ENCODE results near the gene CCDC194.

DNA sequence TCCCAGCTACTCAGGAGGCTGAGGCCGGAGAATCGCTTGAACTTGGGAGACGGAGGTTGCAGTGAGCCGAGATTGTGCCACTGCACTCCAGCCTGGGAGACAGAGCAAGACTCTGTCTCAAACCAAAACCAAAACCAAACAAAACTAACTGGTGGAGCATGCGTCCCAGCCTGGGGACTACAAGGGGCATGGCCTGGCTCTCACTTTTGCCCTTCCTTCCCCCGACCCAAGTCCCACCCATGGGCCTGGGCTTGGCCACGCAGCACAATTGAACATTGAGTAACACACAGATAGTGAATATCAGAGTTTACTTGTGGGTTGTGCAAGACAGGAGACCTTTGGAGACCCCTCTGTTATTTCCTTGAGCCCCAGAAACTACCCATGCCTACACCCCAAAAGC is 41.2 kb upstream of the CCDC194 start:
- TF ChIP-seq, protein P1, sequence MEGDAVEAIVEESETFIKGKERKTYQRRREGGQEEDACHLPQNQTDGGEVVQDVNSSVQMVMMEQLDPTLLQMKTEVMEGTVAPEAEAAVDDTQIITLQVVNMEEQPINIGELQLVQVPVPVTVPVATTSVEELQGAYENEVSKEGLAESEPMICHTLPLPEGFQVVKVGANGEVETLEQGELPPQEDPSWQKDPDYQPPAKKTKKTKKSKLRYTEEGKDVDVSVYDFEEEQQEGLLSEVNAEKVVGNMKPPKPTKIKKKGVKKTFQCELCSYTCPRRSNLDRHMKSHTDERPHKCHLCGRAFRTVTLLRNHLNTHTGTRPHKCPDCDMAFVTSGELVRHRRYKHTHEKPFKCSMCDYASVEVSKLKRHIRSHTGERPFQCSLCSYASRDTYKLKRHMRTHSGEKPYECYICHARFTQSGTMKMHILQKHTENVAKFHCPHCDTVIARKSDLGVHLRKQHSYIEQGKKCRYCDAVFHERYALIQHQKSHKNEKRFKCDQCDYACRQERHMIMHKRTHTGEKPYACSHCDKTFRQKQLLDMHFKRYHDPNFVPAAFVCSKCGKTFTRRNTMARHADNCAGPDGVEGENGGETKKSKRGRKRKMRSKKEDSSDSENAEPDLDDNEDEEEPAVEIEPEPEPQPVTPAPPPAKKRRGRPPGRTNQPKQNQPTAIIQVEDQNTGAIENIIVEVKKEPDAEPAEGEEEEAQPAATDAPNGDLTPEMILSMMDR (IDR thresholded peaks at IDR 0.05 in 2 of 3, conservative IDR thresholded peaks at IDR 0.05 in 1 of 3; ENCODE audit: borderline replicate concordance in 1 of 3, insufficient read depth in 1 of 3, low read depth in 2 of 3, low read length in 2 of 3) = no peak
- TF ChIP-seq CEBPB (IDR thresholded peaks at IDR 0.05; ENCODE audit: low read depth) (no peak), SIN3A (IDR thresholded peaks at IDR 0.05; ENCODE audit: low read depth) (no peak), ZNF274 (IDR thresholded peaks at IDR 0.05; ENCODE audit: low read depth, low read length) (no peak), EZH2 (IDR thresholded peaks at IDR 0.05) (no peak), POLR2A (IDR thresholded peaks at IDR 0.05; ENCODE audit: borderline replicate concordance, extremely low read depth, insufficient read depth, insufficient read length) (no peak), POLR2AphosphoS5 (IDR thresholded peaks at IDR 0.05; ENCODE audit: low read depth, low read length) (no peak)

Data from HCT116 (cell line).